ENCODE data around the gene OGFOD2.

DNA sequence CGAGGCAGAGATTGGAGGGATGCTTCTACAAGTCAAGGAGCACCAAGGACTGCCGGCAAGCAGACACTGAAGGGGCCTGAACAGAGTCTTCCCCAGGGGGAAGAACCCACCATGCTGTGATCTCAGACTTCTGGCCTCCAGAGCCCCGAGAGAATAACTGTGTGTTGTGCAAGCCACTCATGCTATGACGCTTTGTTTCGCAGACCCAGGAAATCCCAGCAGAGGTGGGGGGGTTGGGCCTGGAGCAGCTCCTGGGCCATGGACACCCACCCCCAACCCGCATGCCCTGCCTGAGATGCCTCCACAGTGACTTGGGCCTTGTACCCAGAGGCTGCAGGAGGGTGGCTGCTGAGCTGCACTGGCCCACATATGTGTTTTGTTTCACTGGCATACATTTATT is 36.7 kb downstream of the OGFOD2 start:
- TF ChIP-seq POLR2A (IDR thresholded peaks at IDR 0.05; ENCODE audit: low read length): no peak
- no peak for TF ChIP-seq GATA1 (IDR thresholded peaks at IDR 0.05; ENCODE audit: low read depth, low read length)

All from erythroblast (primary cell).